GM23338 (cell line): ENCODE measurements around the gene ARMCX4. TPM values are rescaled to one million over a fixed set of nuclear protein-coding genes. Genes with fewer than 3 reads are reported as not detected.

Source experiments
- ATAC-seq: fragments of 200-7000 bp; cut with Tn5 transposase; 3 replicates; pipeline ENCODE4 v1.9.1; 2020
- DNase-seq: peaks from one replicate; pipeline ENCODE4 v3.0.0-alpha.2; 2015; ENCODE audit warnings: low spot score
- H2AFZ ChIP-seq: fragments of 200-600 bp; sonication (generic); 2 replicates; pipeline ENCODE4 v1.8.0; 2016; ENCODE audit warnings: antibody characterized with exemption, mild to moderate bottlenecking, moderate library complexity
- H3F3A ChIP-seq: fragments of 200-600 bp; sonication (generic); replicated peaks from 2 replicates; pipeline ENCODE4 v1.8.0; 2017; ENCODE audit warnings: antibody characterized with exemption, mixed run types, low read depth
- H3K27ac ChIP-seq: fragments of 200-600 bp; sonication (generic); 2 replicates; pipeline ENCODE4 v1.6.1; 2016; ENCODE audit warnings: low read depth
- H3K27me3 ChIP-seq: fragments of 200-600 bp; sonication (generic); 2 replicates; pipeline ENCODE4 v1.8.0; 2016; ENCODE audit warnings: mild to moderate bottlenecking, mixed run types, moderate library complexity; ENCODE audit not compliant: insufficient read depth
- H3K36me3 ChIP-seq: fragments of 200-600 bp; sonication (generic); 2 replicates; pipeline ENCODE4 v1.8.0; 2016; ENCODE audit warnings: mild to moderate bottlenecking; ENCODE audit not compliant: insufficient read depth
- H3K4me1 ChIP-seq: fragments of 200-600 bp; sonication (generic); 2 replicates; pipeline ENCODE4 v1.8.0; 2016; ENCODE audit warnings: mild to moderate bottlenecking, moderate library complexity; ENCODE audit not compliant: insufficient read depth
- H3K4me2 ChIP-seq: fragments of 200-600 bp; sonication (generic); 2 replicates; pipeline ENCODE4 v1.7.1; 2017; ENCODE audit warnings: mixed run types
- H3K4me3 ChIP-seq: fragments of 200-600 bp; sonication (generic); 2 replicates; pipeline ENCODE4 v1.6.1; 2016; ENCODE audit warnings: mixed run types
- H3K79me2 ChIP-seq: fragments of 200-600 bp; sonication (generic); replicated peaks from 2 replicates; pipeline ENCODE4 v1.8.0; 2017; ENCODE audit warnings: mild to moderate bottlenecking; ENCODE audit not compliant: insufficient read depth
- H3K9me2 ChIP-seq: fragments of 200-600 bp; sonication (generic); 2 replicates; pipeline ENCODE4 v1.8.0; 2017; ENCODE audit not compliant: insufficient read depth
- H4K20me1 ChIP-seq: fragments of 200-600 bp; sonication (generic); replicated peaks from 2 replicates; pipeline ENCODE4 v1.8.0; 2017; ENCODE audit warnings: mild to moderate bottlenecking; ENCODE audit not compliant: insufficient read depth
- H3K27ac Mint-ChIP-seq: 2 replicates; pipeline ENCODE4 v1.8.0; 2020; ENCODE audit warnings: inconsistent platforms, mild to moderate bottlenecking, moderate library complexity, mixed read lengths
- H3K27me3 Mint-ChIP-seq: 3 replicates; pipeline ENCODE4 v1.8.0; 2022; ENCODE audit warnings: low read depth, mild to moderate bottlenecking, moderate library complexity, mixed read lengths, inconsistent platforms; ENCODE audit not compliant: insufficient read depth, poor library complexity
- H3K36me3 Mint-ChIP-seq: 3 replicates; pipeline ENCODE4 v1.8.0; 2021; ENCODE audit warnings: low read depth, mild to moderate bottlenecking, inconsistent platforms, moderate library complexity, mixed read lengths
- H3K4me1 Mint-ChIP-seq: 3 replicates; pipeline ENCODE4 v1.8.0; 2020; ENCODE audit warnings: mild to moderate bottlenecking, inconsistent platforms, mixed read lengths
- H3K4me3 Mint-ChIP-seq: 3 replicates; pipeline ENCODE4 v1.8.0; 2021; ENCODE audit warnings: moderate library complexity, mild to moderate bottlenecking, inconsistent platforms, mixed read lengths
- H3K9me3 Mint-ChIP-seq: 3 replicates; pipeline ENCODE4 v1.8.0; 2020; ENCODE audit warnings: moderate library complexity, mild to moderate bottlenecking, inconsistent platforms, mixed read lengths
- CREB1 ChIP-seq: fragments of 250-450 bp; sonication (Bioruptor Pico); IDR thresholded peaks from 2 replicates; pipeline ENCODE4 v1.5.0; 2020; ENCODE audit warnings: low read depth, mild to moderate bottlenecking, moderate library complexity
- EZH2 ChIP-seq: fragments of 200-600 bp; sonication (generic); IDR thresholded peaks from one replicate; pipeline ENCODE4 v1.8.0; 2017; ENCODE audit warnings: antibody characterized with exemption, mild to moderate bottlenecking, low read depth; ENCODE audit not compliant: unreplicated experiment
- EZH2phosphoT487 ChIP-seq: fragments of 200-600 bp; sonication (generic); IDR thresholded peaks from one replicate; pipeline ENCODE4 v1.8.1; 2018; ENCODE audit warnings: antibody characterized with exemption; ENCODE audit not compliant: unreplicated experiment
- JUNB ChIP-seq: IDR thresholded peaks from one replicate; pipeline ENCODE4 v1.6.1; 2016; ENCODE audit warnings: antibody characterized with exemption; ENCODE audit not compliant: unreplicated experiment
- NANOG ChIP-seq: IDR thresholded peaks from 2 replicates; pipeline ENCODE4 v1.6.1; 2016; ENCODE audit warnings: antibody characterized with exemption, borderline replicate concordance
- POLR2AphosphoS5 ChIP-seq: IDR thresholded peaks from 2 replicates; pipeline ENCODE4 v1.6.1; 2016; ENCODE audit warnings: antibody characterized with exemption, low read depth
- STAT1 ChIP-seq: IDR thresholded peaks from one replicate; pipeline ENCODE4 v1.6.1; 2016; ENCODE audit warnings: antibody characterized with exemption; ENCODE audit not compliant: unreplicated experiment
- ZNF114 ChIP-seq: fragments of 250-450 bp; sonication (Bioruptor Pico); IDR thresholded peaks from 2 replicates; pipeline ENCODE4 v1.5.0; 2020; ENCODE audit warnings: mild to moderate bottlenecking, moderate library complexity
- ZNF331 ChIP-seq: fragments of 250-450 bp; sonication (Bioruptor Pico); IDR thresholded peaks from 2 replicates; pipeline ENCODE4 v1.5.0; 2020; ENCODE audit warnings: low read depth, mild to moderate bottlenecking, moderate library complexity
- polyA plus RNA-seq: library from polyadenylated mRNA; unstranded; fragments of >200 nt; fragmentation: Nextera tagmentation; extraction: Ambion mirVana; gene quantifications from 2 replicates; pipeline ENCODE4 v1.2.1, GENCODE V29; 2016
- total RNA-seq: library from RNA; depleted of rRNA; stranded (reverse); fragments of >200 nt; shearing (Covaris generic); gene quantifications from 2 replicates; pipeline ENCODE4 v1.2.3, GENCODE V29; 2014
- TF ChIP-seq, protein P1 (sequence below): IDR thresholded peaks from one replicate; pipeline ENCODE4 v1.6.1; 2018; ENCODE audit warnings: antibody characterized with exemption; ENCODE audit not compliant: unreplicated experiment
- TF ChIP-seq, protein P2 (sequence below): IDR thresholded peaks from 2 replicates; pipeline ENCODE4 v1.6.1; 2016; ENCODE audit warnings: antibody characterized with exemption
- TF ChIP-seq, protein P3 (sequence below), 2 experiments: fragments of 200-600 bp in 1 of 2; sonication (generic) in 1 of 2; conservative IDR thresholded peaks; 2 replicates each; pipeline versions ENCODE4 v1.5.1 to v1.6.1; 2016 to 2017; ENCODE audit warnings: antibody characterized with exemption in 2 of 2, low read depth in 2 of 2, mild to moderate bottlenecking in 2 of 2, moderate library complexity in 1 of 2

Gene ARMCX4
- total and polyA plus RNA-seq, 2 experiments from 2014 or later: 11.9 to 13.3 TPM

DNA sequence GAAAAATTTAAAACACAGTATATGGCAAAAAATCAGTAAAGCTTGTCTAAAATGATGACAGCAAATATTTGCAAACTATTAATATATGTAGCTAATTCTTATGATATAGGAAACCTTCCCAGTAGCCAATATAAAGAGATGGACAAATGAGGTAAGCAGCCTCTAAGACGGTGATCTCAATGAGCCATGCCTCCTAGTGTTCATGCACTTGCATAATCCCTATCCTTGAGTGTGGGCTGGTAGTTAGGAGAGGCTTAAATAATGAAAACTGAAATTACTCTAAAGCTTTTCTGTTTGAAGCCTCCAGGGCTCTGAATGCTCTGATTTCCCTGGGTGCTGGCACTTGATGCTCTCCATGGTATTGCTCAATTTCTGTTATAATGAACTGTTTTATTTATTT is 24.6 kb upstream of the ARMCX4 start (continued):
- TF ChIP-seq, protein P1, sequence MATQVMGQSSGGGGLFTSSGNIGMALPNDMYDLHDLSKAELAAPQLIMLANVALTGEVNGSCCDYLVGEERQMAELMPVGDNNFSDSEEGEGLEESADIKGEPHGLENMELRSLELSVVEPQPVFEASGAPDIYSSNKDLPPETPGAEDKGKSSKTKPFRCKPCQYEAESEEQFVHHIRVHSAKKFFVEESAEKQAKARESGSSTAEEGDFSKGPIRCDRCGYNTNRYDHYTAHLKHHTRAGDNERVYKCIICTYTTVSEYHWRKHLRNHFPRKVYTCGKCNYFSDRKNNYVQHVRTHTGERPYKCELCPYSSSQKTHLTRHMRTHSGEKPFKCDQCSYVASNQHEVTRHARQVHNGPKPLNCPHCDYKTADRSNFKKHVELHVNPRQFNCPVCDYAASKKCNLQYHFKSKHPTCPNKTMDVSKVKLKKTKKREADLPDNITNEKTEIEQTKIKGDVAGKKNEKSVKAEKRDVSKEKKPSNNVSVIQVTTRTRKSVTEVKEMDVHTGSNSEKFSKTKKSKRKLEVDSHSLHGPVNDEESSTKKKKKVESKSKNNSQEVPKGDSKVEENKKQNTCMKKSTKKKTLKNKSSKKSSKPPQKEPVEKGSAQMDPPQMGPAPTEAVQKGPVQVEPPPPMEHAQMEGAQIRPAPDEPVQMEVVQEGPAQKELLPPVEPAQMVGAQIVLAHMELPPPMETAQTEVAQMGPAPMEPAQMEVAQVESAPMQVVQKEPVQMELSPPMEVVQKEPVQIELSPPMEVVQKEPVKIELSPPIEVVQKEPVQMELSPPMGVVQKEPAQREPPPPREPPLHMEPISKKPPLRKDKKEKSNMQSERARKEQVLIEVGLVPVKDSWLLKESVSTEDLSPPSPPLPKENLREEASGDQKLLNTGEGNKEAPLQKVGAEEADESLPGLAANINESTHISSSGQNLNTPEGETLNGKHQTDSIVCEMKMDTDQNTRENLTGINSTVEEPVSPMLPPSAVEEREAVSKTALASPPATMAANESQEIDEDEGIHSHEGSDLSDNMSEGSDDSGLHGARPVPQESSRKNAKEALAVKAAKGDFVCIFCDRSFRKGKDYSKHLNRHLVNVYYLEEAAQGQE: no peak
- no peak for TF ChIP-seq ZNF331 (CRISPR knock-in tag)
- no peak for TF ChIP-seq ZNF114 (CRISPR knock-in tag)
- no peak for TF ChIP-seq CREB1
- TF ChIP-seq EZH2: no peak
- TF ChIP-seq, protein P2, sequence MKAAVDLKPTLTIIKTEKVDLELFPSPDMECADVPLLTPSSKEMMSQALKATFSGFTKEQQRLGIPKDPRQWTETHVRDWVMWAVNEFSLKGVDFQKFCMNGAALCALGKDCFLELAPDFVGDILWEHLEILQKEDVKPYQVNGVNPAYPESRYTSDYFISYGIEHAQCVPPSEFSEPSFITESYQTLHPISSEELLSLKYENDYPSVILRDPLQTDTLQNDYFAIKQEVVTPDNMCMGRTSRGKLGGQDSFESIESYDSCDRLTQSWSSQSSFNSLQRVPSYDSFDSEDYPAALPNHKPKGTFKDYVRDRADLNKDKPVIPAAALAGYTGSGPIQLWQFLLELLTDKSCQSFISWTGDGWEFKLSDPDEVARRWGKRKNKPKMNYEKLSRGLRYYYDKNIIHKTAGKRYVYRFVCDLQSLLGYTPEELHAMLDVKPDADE: no peak
- TF ChIP-seq NANOG: no peak
- TF ChIP-seq EZH2phosphoT487: no peak
- no peak for TF ChIP-seq STAT1
- TF ChIP-seq JUNB: no peak
- TF ChIP-seq POLR2AphosphoS5: no peak
- TF ChIP-seq, protein P3, sequence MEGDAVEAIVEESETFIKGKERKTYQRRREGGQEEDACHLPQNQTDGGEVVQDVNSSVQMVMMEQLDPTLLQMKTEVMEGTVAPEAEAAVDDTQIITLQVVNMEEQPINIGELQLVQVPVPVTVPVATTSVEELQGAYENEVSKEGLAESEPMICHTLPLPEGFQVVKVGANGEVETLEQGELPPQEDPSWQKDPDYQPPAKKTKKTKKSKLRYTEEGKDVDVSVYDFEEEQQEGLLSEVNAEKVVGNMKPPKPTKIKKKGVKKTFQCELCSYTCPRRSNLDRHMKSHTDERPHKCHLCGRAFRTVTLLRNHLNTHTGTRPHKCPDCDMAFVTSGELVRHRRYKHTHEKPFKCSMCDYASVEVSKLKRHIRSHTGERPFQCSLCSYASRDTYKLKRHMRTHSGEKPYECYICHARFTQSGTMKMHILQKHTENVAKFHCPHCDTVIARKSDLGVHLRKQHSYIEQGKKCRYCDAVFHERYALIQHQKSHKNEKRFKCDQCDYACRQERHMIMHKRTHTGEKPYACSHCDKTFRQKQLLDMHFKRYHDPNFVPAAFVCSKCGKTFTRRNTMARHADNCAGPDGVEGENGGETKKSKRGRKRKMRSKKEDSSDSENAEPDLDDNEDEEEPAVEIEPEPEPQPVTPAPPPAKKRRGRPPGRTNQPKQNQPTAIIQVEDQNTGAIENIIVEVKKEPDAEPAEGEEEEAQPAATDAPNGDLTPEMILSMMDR (conservative IDR thresholded peaks at IDR 0.05; ENCODE audit: low read depth in 2 of 2): no peak

DNA sequence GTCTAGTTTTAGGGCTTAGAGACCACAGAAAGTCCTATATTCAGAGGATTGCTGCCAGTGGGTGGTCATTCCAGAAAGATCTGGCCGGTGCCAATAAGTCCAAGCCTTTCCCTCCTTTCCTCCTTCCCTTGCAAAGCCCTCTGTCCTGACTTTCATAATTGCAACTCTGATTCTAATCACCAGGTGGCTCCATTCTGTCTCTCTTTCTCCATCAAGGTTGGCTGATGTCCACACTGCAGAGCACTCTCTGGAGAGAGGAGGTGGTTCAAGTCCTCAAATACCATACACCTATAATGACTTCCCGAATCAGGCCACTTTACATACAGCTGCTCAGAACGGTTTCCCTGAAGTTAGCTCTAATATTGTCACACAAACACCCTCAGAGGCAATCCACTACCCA is 22.4 kb upstream of the ARMCX4 start:
- Histone ChIP-seq H3K27ac (no peak overlapping the region), H3K79me2 (no peaks in the 10 kb centered on the region), H3K4me3 (no peak overlapping the region), H3K27me3 (no peaks in the 10 kb centered on the region), H3K9me2 (no peaks in the 10 kb centered on the region), H3K4me1 (no peaks in the 10 kb centered on the region), H3K36me3 (no peaks in the 10 kb centered on the region), H2AFZ (no peak overlapping the region), H4K20me1 (no peaks in the 10 kb centered on the region), H3K4me2 (no peak overlapping the region), H3F3A (no peaks in the 10 kb centered on the region)
- no peak overlapping the region for H3K27ac Mint-ChIP-seq
- H3K36me3 Mint-ChIP-seq: peaks cover 5% of the 10 kb centered on the region; the same call in 2 of the 3 replicates
- no peaks in the 10 kb centered on the region for H3K9me3 Mint-ChIP-seq
- DNase-seq: peak; percentile 52
- no peaks in the 10 kb centered on the region for H3K27me3 Mint-ChIP-seq
- peak; percentile 54 for ATAC-seq
- TF ChIP-seq JUNB: no peak
- TF ChIP-seq, protein P3 (conservative IDR thresholded peaks at IDR 0.05; ENCODE audit: low read depth in 2 of 2): peak; percentile 34 to 56
- H3K4me1 Mint-ChIP-seq: no peaks in the 10 kb centered on the region
- H3K4me3 Mint-ChIP-seq: no peak overlapping the region
